Activated CD8-positive, alpha-beta memory T cell treated with anti-CD3 and anti-CD28 coated beads, Interleukin-2, amount 10 ng/mL, durations not matched to agents 7 days and 5 days (primary cell): ENCODE data around the gene DYNLL2. TPM values are rescaled to one million over a fixed set of nuclear protein-coding genes. Genes with fewer than 3 reads are reported as not detected.
"Not testable (repeated sequence)": the region's sequence is repeated elsewhere in the genome, so short reads cannot be mapped to it uniquely, and the experiment has no call there.

Experiments used
- ATAC-seq: fragments of 150-1000 bp; cut with Tn5 transposase; one replicate; pipeline ENCODE4 v1.10.0; 2021; ENCODE audit warnings: moderate library complexity
- CTCF ChIA-PET: fragments of 350-600 bp; sonication (Branson Sonifier 250); formaldehyde crosslinking; loops from one replicate; lab custom pipeline; 2021; ENCODE audit warnings: antibody characterized with exemption; lab: Charles Lee
- DNase-seq: peaks from one replicate; pipeline ENCODE4 v3.0.0-alpha.2; 2020
- H3K27ac Mint-ChIP-seq: one replicate; pipeline ENCODE4 v1.8.0; 2021; ENCODE audit warnings: mild to moderate bottlenecking, mixed read lengths
- H3K27me3 Mint-ChIP-seq: one replicate; pipeline ENCODE4 v1.8.0; 2021; ENCODE audit warnings: mixed read lengths
- H3K36me3 Mint-ChIP-seq: one replicate; pipeline ENCODE4 v1.8.0; 2021; ENCODE audit warnings: mild to moderate bottlenecking, mixed read lengths
- H3K4me1 Mint-ChIP-seq: one replicate; pipeline ENCODE4 v1.8.0; 2021; ENCODE audit warnings: mixed read lengths
- H3K4me3 Mint-ChIP-seq: one replicate; pipeline ENCODE4 v1.8.0; 2021; ENCODE audit warnings: mild to moderate bottlenecking, moderate library complexity, mixed read lengths
- H3K9me3 Mint-ChIP-seq: one replicate; pipeline ENCODE4 v1.8.0; 2022; ENCODE audit warnings: low read depth, mixed read lengths
- total RNA-seq, 2 experiments: library from RNA; stranded (reverse); gene quantifications; one replicate each; pipeline ENCODE4 v1.2.3, GENCODE V29; 2021

DYNLL2 gene
- total RNA-seq, 2 experiments from 2014 or later: 23.7 to 31.0 TPM

GRCh38 chr17:58052945-58053715 lies 30.1 kb upstream of the DYNLL2 start:
- DNase-seq (no peak), ATAC-seq (no peak)
- peaks cover 4% of the 10 kb centered on the region for H3K4me1 Mint-ChIP-seq
- H3K4me3 Mint-ChIP-seq: no peak overlapping the region
- CTCF ChIA-PET: interaction anchor here (0.6 kb wide), 1 partner anchor 8 kb away, joined by 3 read pairs; no protein-coding TSS in a partner anchor
- H3K27me3 Mint-ChIP-seq: peaks cover 6% of the 10 kb centered on the region
- no peaks in the 10 kb centered on the region for H3K9me3 Mint-ChIP-seq
- H3K36me3 Mint-ChIP-seq: no peaks in the 10 kb centered on the region
- no peak overlapping the region for H3K27ac Mint-ChIP-seq

- Mint-ChIP-seq H3K4me1 (peaks cover 4% of the 10 kb centered on the region), H3K27me3 (peaks cover 6% of the 10 kb centered on the region), H3K4me3 (no peak overlapping the region), H3K9me3 (no peaks in the 10 kb centered on the region), H3K27ac (no peak overlapping the region), H3K36me3 (no peaks in the 10 kb centered on the region)
- no peak for DNase-seq
- CTCF ChIA-PET: no interaction called here
- no peak for ATAC-seq
These were observed 28.6 kb upstream of the DYNLL2 start for GRCh38 chr17:58054641-58055040.

GRCh38 chr17:58056476-58056875 lies 26.7 kb upstream of the DYNLL2 start:
- no peak overlapping the region for H3K27ac Mint-ChIP-seq
- H3K4me1 Mint-ChIP-seq: peaks cover 4% of the 10 kb centered on the region
- no peak for ATAC-seq
- no peak overlapping the region for H3K4me3 Mint-ChIP-seq
- CTCF ChIA-PET: no interaction called here
- H3K27me3 Mint-ChIP-seq: peaks cover 4% of the 10 kb centered on the region
- H3K36me3 Mint-ChIP-seq: no peaks in the 10 kb centered on the region
- H3K9me3 Mint-ChIP-seq: no peaks in the 10 kb centered on the region
- no peak for DNase-seq

GRCh38 chr17:58059141-58059540 lies 24.1 kb upstream of the DYNLL2 start:
- DNase-seq: no peak
- no peak overlapping the region for H3K27ac Mint-ChIP-seq
- no peak for ATAC-seq
- H3K9me3 Mint-ChIP-seq: no peaks in the 10 kb centered on the region
- CTCF ChIA-PET: interaction anchor here (0.9 to 1.1 kb wide), 2 partner anchors 15 to 29 kb away, joined by 3 read pairs; no protein-coding TSS in a partner anchor
- no peak overlapping the region for H3K4me3 Mint-ChIP-seq
- H3K27me3 Mint-ChIP-seq: peaks cover 4% of the 10 kb centered on the region
- H3K36me3 Mint-ChIP-seq: no peaks in the 10 kb centered on the region
- H3K4me1 Mint-ChIP-seq: no peaks in the 10 kb centered on the region

GRCh38 chr17:58060596-58061191 lies 22.5 kb upstream of the DYNLL2 start:
- Mint-ChIP-seq H3K9me3 (no peaks in the 10 kb centered on the region), H3K4me3 (no peak overlapping the region), H3K36me3 (no peaks in the 10 kb centered on the region), H3K27ac (no peak overlapping the region), H3K27me3 (no peaks in the 10 kb centered on the region), H3K4me1 (no peaks in the 10 kb centered on the region)
- ATAC-seq: no peak
- CTCF ChIA-PET: interaction anchor here (1.0 kb wide), 1 partner anchor 27 kb away, joined by 3 read pairs; no protein-coding TSS in a partner anchor
- no peak for DNase-seq

GRCh38 chr17:58061672-58062071 lies 21.5 kb upstream of the DYNLL2 start:
- Mint-ChIP-seq H3K27ac (no peak overlapping the region), H3K9me3 (no peaks in the 10 kb centered on the region), H3K4me1 (no peaks in the 10 kb centered on the region), H3K36me3 (no peaks in the 10 kb centered on the region), H3K27me3 (no peaks in the 10 kb centered on the region), H3K4me3 (no peak overlapping the region)
- ATAC-seq: no peak
- CTCF ChIA-PET: interaction anchor here (1.0 kb wide), 1 partner anchor 26 kb away, joined by 3 read pairs; no protein-coding TSS in a partner anchor
- DNase-seq: no peak

- CTCF ChIA-PET: no interaction called here
- Mint-ChIP-seq H3K27me3 (peaks cover 6% of the 10 kb centered on the region), H3K36me3 (no peaks in the 10 kb centered on the region), H3K27ac (no peak overlapping the region), H3K9me3 (no peaks in the 10 kb centered on the region), H3K4me1 (no peaks in the 10 kb centered on the region), H3K4me3 (no peak overlapping the region)
- DNase-seq (no peak), ATAC-seq (no peak)
These were observed 18.0 kb upstream of the DYNLL2 start for GRCh38 chr17:58065238-58065637.

GRCh38 chr17:58066401-58066800 lies 16.8 kb upstream of the DYNLL2 start:
- Mint-ChIP-seq H3K36me3 (no peaks in the 10 kb centered on the region), H3K4me3 (no peak overlapping the region), H3K4me1 (no peaks in the 10 kb centered on the region), H3K27ac (no peak overlapping the region), H3K9me3 (no peaks in the 10 kb centered on the region), H3K27me3 (peaks cover 18% of the 10 kb centered on the region)
- DNase-seq (no peak), ATAC-seq (no peak)
- CTCF ChIA-PET: no interaction called here

- CTCF ChIA-PET: no interaction called here
- H3K27me3 Mint-ChIP-seq: peaks cover 47% of the 10 kb centered on the region
- H3K9me3 Mint-ChIP-seq: no peaks in the 10 kb centered on the region
- DNase-seq (no peak), ATAC-seq (no peak)
- no peak overlapping the region for H3K27ac Mint-ChIP-seq
- H3K36me3 Mint-ChIP-seq: no peaks in the 10 kb centered on the region
- no peak overlapping the region for H3K4me3 Mint-ChIP-seq
- H3K4me1 Mint-ChIP-seq: no peaks in the 10 kb centered on the region
These were observed 10.4 kb upstream of the DYNLL2 start for GRCh38 chr17:58072862-58073261.

- DNase-seq, H3K36me3 Mint-ChIP-seq, H3K9me3 Mint-ChIP-seq, H3K4me3 Mint-ChIP-seq, H3K4me1 Mint-ChIP-seq, CTCF ChIA-PET, ATAC-seq, H3K27ac Mint-ChIP-seq: not testable (repeated sequence)
- H3K27me3 Mint-ChIP-seq: peaks cover 51% of the 10 kb centered on the region
These were observed 10.0 kb upstream of the DYNLL2 start for GRCh38 chr17:58073266-58073665.

GRCh38 chr17:58074406-58074805 lies 8.8 kb upstream of the DYNLL2 start:
- H3K27ac Mint-ChIP-seq, CTCF ChIA-PET, DNase-seq, ATAC-seq, H3K4me1 Mint-ChIP-seq, H3K36me3 Mint-ChIP-seq, H3K9me3 Mint-ChIP-seq, H3K4me3 Mint-ChIP-seq: not testable (repeated sequence)
- H3K27me3 Mint-ChIP-seq: peaks cover 53% of the 10 kb centered on the region

GRCh38 chr17:58079300-58080033 lies 3.8 kb upstream of the DYNLL2 start:
- H3K36me3 Mint-ChIP-seq: no peaks in the 10 kb centered on the region
- no peak for DNase-seq
- H3K4me1 Mint-ChIP-seq: peaks cover 2% of the 10 kb centered on the region
- H3K9me3 Mint-ChIP-seq: no peaks in the 10 kb centered on the region
- H3K4me3 Mint-ChIP-seq: no peak overlapping the region
- ATAC-seq: no peak
- H3K27me3 Mint-ChIP-seq: peaks cover 40% of the 10 kb centered on the region
- no peak overlapping the region for H3K27ac Mint-ChIP-seq
- CTCF ChIA-PET: no interaction called here

GRCh38 chr17:58081646-58082340 lies 1.4 kb upstream of the DYNLL2 start:
- H3K9me3 Mint-ChIP-seq: no peaks in the 10 kb centered on the region
- peaks cover 21% of the 10 kb centered on the region for H3K4me1 Mint-ChIP-seq
- H3K4me3 Mint-ChIP-seq: no peak overlapping the region
- H3K27ac Mint-ChIP-seq: no peak overlapping the region
- peaks cover 7% of the 10 kb centered on the region for H3K36me3 Mint-ChIP-seq
- CTCF ChIA-PET: interaction anchor here (1.2 kb wide), 1 partner anchor 839 kb away, joined by 4 read pairs; no protein-coding TSS in a partner anchor
- DNase-seq (no peak), ATAC-seq (no peak)
- H3K27me3 Mint-ChIP-seq: peaks cover 26% of the 10 kb centered on the region
